Ishikawa (cell line): ENCODE results near the gene TRPC4AP.

Experiments used
- CEBPB ChIP-seq: IDR thresholded peaks from 2 replicates; pipeline ENCODE4 v1.6.1; 2012
- CREB1 ChIP-seq: IDR thresholded peaks from 2 replicates; pipeline ENCODE4 v1.6.1; 2012; ENCODE audit warnings: low read depth
- EGR1 ChIP-seq: IDR thresholded peaks from 2 replicates; pipeline ENCODE4 v1.6.1; 2012
- EP300 ChIP-seq: IDR thresholded peaks from 2 replicates; pipeline ENCODE4 v1.6.1; 2012; ENCODE audit warnings: borderline replicate concordance
- FOXM1 ChIP-seq: IDR thresholded peaks from 2 replicates; pipeline ENCODE4 v1.6.1; 2012; ENCODE audit warnings: low read depth, borderline replicate concordance
- MAX ChIP-seq: IDR thresholded peaks from 2 replicates; pipeline ENCODE4 v1.6.1; 2012
- NFIC ChIP-seq: IDR thresholded peaks from 2 replicates; pipeline ENCODE4 v1.6.1; 2012
- RAD21 ChIP-seq: IDR thresholded peaks from 2 replicates; pipeline ENCODE4 v1.6.1; 2012; ENCODE audit warnings: low read depth
- REST ChIP-seq: IDR thresholded peaks from 2 replicates; pipeline ENCODE4 v1.6.1; 2012; ENCODE audit warnings: low read depth, mild to moderate bottlenecking
- TAF1 ChIP-seq: IDR thresholded peaks from 2 replicates; pipeline ENCODE4 v1.6.1; 2012; ENCODE audit warnings: low read depth, mild to moderate bottlenecking
- TCF12 ChIP-seq: IDR thresholded peaks from 2 replicates; pipeline ENCODE4 v1.6.1; 2012; ENCODE audit warnings: low read depth
- TEAD4 ChIP-seq: IDR thresholded peaks from 2 replicates; pipeline ENCODE4 v1.6.1; 2012
- USF1 ChIP-seq: IDR thresholded peaks from 2 replicates; pipeline ENCODE4 v1.6.1; 2012
- YY1 ChIP-seq: IDR thresholded peaks from 2 replicates; pipeline ENCODE4 v1.6.1; 2012; ENCODE audit warnings: low read depth
- ZBTB7A ChIP-seq: IDR thresholded peaks from 2 replicates; pipeline ENCODE4 v1.6.1; 2012; ENCODE audit warnings: low read depth

The TRPC4AP gene

GRCh38 chr20:35059110-35059509, 33.5 kb downstream of the TRPC4AP start:
- TF ChIP-seq TCF12 (no peak), REST (no peak), EP300 (no peak), FOXM1 (no peak), NFIC (no peak), CREB1 (no peak), YY1 (no peak)

GRCh38 chr20:35055445-35056276, 36.9 kb downstream of the TRPC4AP start:
- TF ChIP-seq USF1 (no peak), CEBPB (no peak), ZBTB7A (no peak), EP300 (no peak), FOXM1 (no peak), EGR1 (no peak), TEAD4 (no peak), YY1 (no peak), CREB1 (no peak)

GRCh38 chr20:35054814-35055213, 37.8 kb downstream of the TRPC4AP start:
- TF ChIP-seq RAD21 (no peak), ZBTB7A (no peak), EP300 (no peak), NFIC (no peak), FOXM1 (no peak), YY1 (no peak), CEBPB (no peak), REST (no peak), MAX (no peak), TCF12 (no peak), CREB1 (no peak), EGR1 (no peak), USF1 (no peak), TAF1 (no peak), TEAD4 (no peak)

- no peak for TF ChIP-seq ZBTB7A
- no peak for TF ChIP-seq MAX
- no peak for TF ChIP-seq NFIC
- TF ChIP-seq RAD21, result no peak
- TF ChIP-seq EP300, result no peak
- TF ChIP-seq EGR1, result no peak
- no peak for TF ChIP-seq CREB1
- TF ChIP-seq USF1, result no peak
- no peak for TF ChIP-seq YY1
- TF ChIP-seq TCF12, result no peak
- TF ChIP-seq REST, result no peak
- no peak for TF ChIP-seq TEAD4
- TF ChIP-seq TAF1, result no peak
- no peak for TF ChIP-seq FOXM1
- no peak for TF ChIP-seq CEBPB
Observed at GRCh38 chr20:35049776-35050352, 42.7 kb downstream of the TRPC4AP start.
